Measurements from ENCODE around the gene PKP4. TPM values are rescaled to one million over a fixed set of nuclear protein-coding genes. Genes with fewer than 3 reads are reported as not detected.

The PKP4 gene
- total RNA-seq, 1 donor from 2014 or later, result 41.0 TPM

- H3K4me3 ChIP-seq (ENCODE audit: low read depth, low read length), result no peak overlapping the region
- no peak for TF ChIP-seq CTCF (conservative IDR thresholded peaks at IDR 0.05; ENCODE audit: low read depth, low read length)
- no peak for DNase-seq (ENCODE audit: low read depth)
These were observed 42.6 kb downstream of the PKP4 start for GRCh38 chr2:158499383-158499782.

- no peak overlapping the region for H3K4me3 ChIP-seq (ENCODE audit: low read depth, low read length)
- TF ChIP-seq CTCF (conservative IDR thresholded peaks at IDR 0.05; ENCODE audit: low read depth, low read length), result no peak
- DNase-seq (ENCODE audit: low read depth), result no peak
These were observed 43.6 kb downstream of the PKP4 start for GRCh38 chr2:158500333-158500732.

GRCh38 chr2:158501301-158501700 lies 44.5 kb downstream of the PKP4 start:
- DNase-seq (ENCODE audit: low read depth), result no peak
- no peak overlapping the region for H3K4me3 ChIP-seq (ENCODE audit: low read depth, low read length)
- TF ChIP-seq CTCF (conservative IDR thresholded peaks at IDR 0.05; ENCODE audit: low read depth, low read length), result no peak

GRCh38 chr2:158502974-158503373 lies 46.2 kb downstream of the PKP4 start:
- H3K4me3 ChIP-seq (ENCODE audit: low read depth, low read length), result no peak overlapping the region
- TF ChIP-seq CTCF (conservative IDR thresholded peaks at IDR 0.05; ENCODE audit: low read depth, low read length), result no peak
- DNase-seq (ENCODE audit: low read depth), result no peak

GRCh38 chr2:158504088-158504487 lies 47.3 kb downstream of the PKP4 start:
- no peak for TF ChIP-seq CTCF (conservative IDR thresholded peaks at IDR 0.05; ENCODE audit: low read depth, low read length)
- DNase-seq (ENCODE audit: low read depth), result no peak
- no peak overlapping the region for H3K4me3 ChIP-seq (ENCODE audit: low read depth, low read length)

GRCh38 chr2:158505448-158505934 lies 48.7 kb downstream of the PKP4 start:
- no peak for TF ChIP-seq CTCF (conservative IDR thresholded peaks at IDR 0.05; ENCODE audit: low read depth, low read length)
- no peak for DNase-seq (ENCODE audit: low read depth)
- no peak overlapping the region for H3K4me3 ChIP-seq (ENCODE audit: low read depth, low read length)

- TF ChIP-seq CTCF (conservative IDR thresholded peaks at IDR 0.05; ENCODE audit: low read depth, low read length), result no peak
- no peak for DNase-seq (ENCODE audit: low read depth)
- no peak overlapping the region for H3K4me3 ChIP-seq (ENCODE audit: low read depth, low read length)
These were observed 50.4 kb downstream of the PKP4 start for GRCh38 chr2:158507141-158507540.
